DOHH2 (cell line): ENCODE results near the gene UMODL1.

Experiments
- H3F3A ChIP-seq: fragments of 200-600 bp; sonication (generic), shearing (Covaris generic); 2 replicates; pipeline ENCODE4 v1.6.0; 2016; ENCODE audit warnings: antibody characterized with exemption, mild to moderate bottlenecking; ENCODE audit not compliant: control insufficient read depth, insufficient read depth
- H3K27ac ChIP-seq: fragments of 200-600 bp; sonication (generic); 2 replicates; pipeline ENCODE4 v1.5.1; 2014; ENCODE audit warnings: low read depth, mild to moderate bottlenecking, low read length, moderate library complexity
- H3K27me3 ChIP-seq: fragments of 200-600 bp; sonication (generic); 2 replicates; pipeline ENCODE4 v1.6.1; 2014; ENCODE audit warnings: mild to moderate bottlenecking, low read length, mixed read lengths; ENCODE audit not compliant: control insufficient read depth
- H3K36me3 ChIP-seq: fragments of 200-600 bp; sonication (generic); 2 replicates; pipeline ENCODE4 v1.6.1; 2014; ENCODE audit warnings: mild to moderate bottlenecking, low read length, moderate library complexity, mixed read lengths; ENCODE audit not compliant: control insufficient read depth
- H3K4me1 ChIP-seq: fragments of 200-600 bp; sonication (generic); 2 replicates; pipeline ENCODE4 v1.6.1; 2014; ENCODE audit warnings: mild to moderate bottlenecking, low read length, mixed read lengths; ENCODE audit not compliant: control insufficient read depth
- H3K4me2 ChIP-seq: fragments of 200-600 bp; sonication (generic); 2 replicates; pipeline ENCODE4 v1.6.0; 2014; ENCODE audit warnings: mild to moderate bottlenecking, low read length, moderate library complexity
- H3K4me3 ChIP-seq: fragments of 200-600 bp; sonication (generic); 2 replicates; pipeline ENCODE4 v1.5.1; 2014; ENCODE audit warnings: mild to moderate bottlenecking, low read length, mixed read lengths
- H3K79me2 ChIP-seq: fragments of 200-600 bp; sonication (generic); 2 replicates; pipeline ENCODE4 v1.6.1; 2014; ENCODE audit warnings: mild to moderate bottlenecking, low read length, mixed read lengths; ENCODE audit not compliant: control insufficient read depth
- H3K9me2 ChIP-seq: fragments of 200-600 bp; sonication (generic); replicated peaks from 2 replicates; pipeline ENCODE4 v1.6.1; 2014; ENCODE audit warnings: mild to moderate bottlenecking, low read length, mixed read lengths; ENCODE audit not compliant: control insufficient read depth
- H3K9me3 ChIP-seq: fragments of 200-600 bp; sonication (generic); 2 replicates; pipeline ENCODE4 v1.6.1; 2014; ENCODE audit warnings: antibody characterized with exemption, low read length, mixed read lengths; ENCODE audit not compliant: control insufficient read depth, insufficient read depth
- H4K20me1 ChIP-seq: fragments of 200-600 bp; sonication (generic); 2 replicates; pipeline ENCODE4 v1.6.0; 2014; ENCODE audit warnings: low read depth, mild to moderate bottlenecking, antibody characterized with exemption, low read length, moderate library complexity; ENCODE audit not compliant: control insufficient read depth, insufficient read depth
- CTCF ChIP-seq: fragments of 200-600 bp; sonication (generic); IDR thresholded peaks from one replicate; pipeline ENCODE4 v1.5.1; 2014; ENCODE audit warnings: antibody characterized with exemption, mild to moderate bottlenecking, low read depth, low read length; ENCODE audit not compliant: poor library complexity, severe bottlenecking
- EZH2phosphoT487 ChIP-seq: fragments of 200-600 bp; sonication (generic); IDR thresholded peaks from 2 replicates; pipeline ENCODE4 v1.6.1; 2017; ENCODE audit warnings: borderline replicate concordance, mild to moderate bottlenecking, antibody characterized with exemption, low read length, moderate library complexity, mixed read lengths

Gene UMODL1

GRCh38 chr21:42148584-42148983 is 77.5 kb downstream of the UMODL1 start:
- Histone ChIP-seq H3K9me3 (no peaks in the 10 kb centered on the region), H3K4me3 (no peak overlapping the region), H3K36me3 (no peaks in the 10 kb centered on the region), H4K20me1 (0 out of 2 replicates have a peak, but pooled peaks cover 4% of the 10 kb centered on the region), H3K27ac (no peak overlapping the region), H3F3A (no peaks in the 10 kb centered on the region), H3K79me2 (no peaks in the 10 kb centered on the region), H3K27me3 (no peaks in the 10 kb centered on the region; the same call in 1 of the 2 replicates), H3K4me1 (peaks cover 10% of the 10 kb centered on the region), H3K9me2 (no peaks in the 10 kb centered on the region), H3K4me2 (no peak overlapping the region)
- TF ChIP-seq EZH2phosphoT487 (no peak), CTCF (no peak)

- Histone ChIP-seq H3K4me1 (peaks cover 9% of the 10 kb centered on the region), H4K20me1 (0 out of 2 replicates have a peak, but pooled peaks cover 4% of the 10 kb centered on the region), H3K9me2 (no peaks in the 10 kb centered on the region), H3K27me3 (peaks cover 4% of the 10 kb centered on the region; the same call in 1 of the 2 replicates), H3K4me3 (no peak overlapping the region), H3K79me2 (no peaks in the 10 kb centered on the region), H3K9me3 (no peaks in the 10 kb centered on the region), H3K27ac (no peak overlapping the region), H3K36me3 (no peaks in the 10 kb centered on the region), H3F3A (no peaks in the 10 kb centered on the region), H3K4me2 (no peak overlapping the region)
- TF ChIP-seq CTCF (no peak), EZH2phosphoT487 (no peak)
Observed at GRCh38 chr21:42149656-42150473, 78.7 kb downstream of the UMODL1 start.

GRCh38 chr21:42150474-42151085 is 79.5 kb downstream of the UMODL1 start:
- TF ChIP-seq CTCF (no peak), EZH2phosphoT487 (no peak)
- H3K9me3 ChIP-seq, result no peaks in the 10 kb centered on the region
- H3K4me1 ChIP-seq, result peaks cover 2% of the 10 kb centered on the region; the same call in 1 of the 2 replicates
- no peaks in the 10 kb centered on the region for H4K20me1 ChIP-seq
- H3F3A ChIP-seq, result no peaks in the 10 kb centered on the region
- H3K27me3 ChIP-seq, result peaks cover 9% of the 10 kb centered on the region
- H3K36me3 ChIP-seq, result no peaks in the 10 kb centered on the region
- no peaks in the 10 kb centered on the region for H3K79me2 ChIP-seq
- H3K4me2 ChIP-seq, result no peak overlapping the region
- H3K9me2 ChIP-seq, result no peaks in the 10 kb centered on the region
- no peak overlapping the region for H3K4me3 ChIP-seq
- no peak overlapping the region for H3K27ac ChIP-seq
